Body of pancreas (tissue), 4 donors: ENCODE data around the gene SECTM1. TPM values are rescaled to one million over a fixed set of nuclear protein-coding genes. Genes with fewer than 3 reads are reported as not detected.

Source experiments
- ATAC-seq: fragments of 150-250 bp; one replicate; pipeline ENCODE4 v1.9.1; 2016
- DNase-seq, 4 donors: peaks; one replicate each; pipeline ENCODE4 v3.0.0-alpha.2; 2019
- H3K27ac ChIP-seq, 4 donors: fragments of 200-600 bp; sonication (generic); 1 replicate in 3 of 4; 2 replicates in 1 of 4; pipeline versions ENCODE4 v1.5.1 to v1.6.1; 2016 to 2019; ENCODE audit warnings: mild to moderate bottlenecking in 1 of 4, mixed read lengths in 1 of 4, moderate library complexity in 1 of 4
- H3K27me3 ChIP-seq, 2 donors: fragments of 200-600 bp; sonication (generic); one replicate each; pipeline ENCODE4 v1.6.0; 2016; ENCODE audit warnings: mild to moderate bottlenecking in 1 of 2
- H3K36me3 ChIP-seq, 2 donors: fragments of 200-600 bp; sonication (generic); replicated peaks in 1 of 2; 2 replicates each; pipeline ENCODE4 v1.5.1; 2016; ENCODE audit warnings: low read depth in 2 of 2; ENCODE audit not compliant: insufficient read depth in 1 of 2
- H3K4me1 ChIP-seq: fragments of 200-600 bp; sonication (generic); one replicate; pipeline ENCODE4 v1.6.0; 2016
- H3K4me3 ChIP-seq, 2 donors: fragments of 200-600 bp; sonication (generic); 1 replicate in 1 of 2; 2 replicates in 1 of 2; pipeline ENCODE4 v1.5.1; 2016 to 2019
- H3K9me3 ChIP-seq, 3 donors: fragments of 200-600 bp; sonication (generic); 1 replicate in 2 of 3; 2 replicates in 1 of 3; pipeline ENCODE4 v1.5.1; 2016
- POLR2A ChIP-seq, 3 donors: fragments of 450-650 bp; IDR thresholded peaks; one replicate each; pipeline ENCODE4 v1.6.1; 2016; ENCODE audit warnings: antibody characterized with exemption in 3 of 3, mild to moderate bottlenecking in 2 of 3
- WGBS, 2 donors: methylation state at CpG; one replicate each; pipeline ENCODE4 v1.1.5; 2017; 5-methylcytosine and 5-hydroxymethylcytosine counted together
- intact Hi-C: fragments of 100-400 bp; cut with DNase I; formaldehyde crosslinking; loops from one replicate; pipeline ENCODE4 v1.15.1; 2023
- total RNA-seq, 2 donors: library from RNA; depleted of rRNA; stranded (reverse); fragments of >200 nt; gene quantifications; one replicate each; pipeline ENCODE4 v1.1.0, GENCODE V29; 2016
- TF ChIP-seq, protein P1 (sequence below), 7 experiments: fragments of 450-650 bp in 4 of 7; fragments of 200-600 bp in 3 of 7; sonication (generic) in 3 of 7; IDR thresholded peaks; one replicate each; pipeline ENCODE4 v1.5.1; 2016 to 2019; ENCODE audit warnings: antibody characterized with exemption in 7 of 7

Gene SECTM1
- total RNA-seq, 2 donors from 2014 or later = 5.4 to 6.3 TPM

DNA sequence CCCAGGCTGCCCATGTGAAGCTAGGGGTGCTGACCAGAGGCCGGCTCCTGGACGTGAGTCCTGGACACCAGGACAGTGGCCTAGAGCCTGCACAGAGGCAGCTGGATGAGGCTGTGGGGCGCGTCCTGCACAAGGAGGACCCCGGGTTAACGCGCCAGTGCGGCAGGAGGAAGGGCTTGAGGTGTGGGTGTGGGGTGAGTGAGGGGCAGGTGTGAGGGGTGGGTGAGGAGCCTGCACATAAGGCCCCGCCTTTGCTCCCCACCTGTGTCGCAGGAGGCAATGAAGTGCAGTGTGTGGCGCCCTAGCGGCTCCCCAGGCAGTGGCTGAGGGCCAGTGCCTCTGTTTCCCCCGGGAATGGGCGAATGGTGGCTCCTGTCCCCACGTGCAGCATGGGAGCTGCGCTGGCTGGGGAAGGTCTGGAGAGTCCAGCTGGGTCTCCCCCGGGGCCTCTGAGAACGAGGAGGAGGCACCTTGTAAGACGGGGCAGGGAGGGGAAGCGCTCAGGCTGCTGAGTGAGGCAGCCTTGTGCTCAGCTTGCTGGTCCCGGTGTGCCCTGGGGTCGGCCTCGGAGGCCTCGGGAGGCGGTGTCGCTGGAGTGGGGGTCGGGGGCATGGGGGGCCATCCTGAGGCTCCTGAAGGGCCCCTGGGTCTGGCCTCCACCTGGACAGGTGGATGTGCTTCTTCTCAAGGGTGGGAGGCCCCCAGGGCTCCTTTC lies 19.4 kb downstream of the SECTM1 start:
- ATAC-seq (no peak), DNase-seq (no peak)
- Histone ChIP-seq H3K27me3 (no peaks in the 10 kb centered on the region), H3K4me1 (no peaks in the 10 kb centered on the region), H3K27ac (no peak overlapping the region), H3K9me3 (no peaks in the 10 kb centered on the region), H3K4me3 (no peak overlapping the region), H3K36me3 (no peaks in the 10 kb centered on the region)
- 62 to 83% methylated on average over 13 to 26 of the region's 27 CpGs for WGBS, 2 donors
- TF ChIP-seq, protein P1, sequence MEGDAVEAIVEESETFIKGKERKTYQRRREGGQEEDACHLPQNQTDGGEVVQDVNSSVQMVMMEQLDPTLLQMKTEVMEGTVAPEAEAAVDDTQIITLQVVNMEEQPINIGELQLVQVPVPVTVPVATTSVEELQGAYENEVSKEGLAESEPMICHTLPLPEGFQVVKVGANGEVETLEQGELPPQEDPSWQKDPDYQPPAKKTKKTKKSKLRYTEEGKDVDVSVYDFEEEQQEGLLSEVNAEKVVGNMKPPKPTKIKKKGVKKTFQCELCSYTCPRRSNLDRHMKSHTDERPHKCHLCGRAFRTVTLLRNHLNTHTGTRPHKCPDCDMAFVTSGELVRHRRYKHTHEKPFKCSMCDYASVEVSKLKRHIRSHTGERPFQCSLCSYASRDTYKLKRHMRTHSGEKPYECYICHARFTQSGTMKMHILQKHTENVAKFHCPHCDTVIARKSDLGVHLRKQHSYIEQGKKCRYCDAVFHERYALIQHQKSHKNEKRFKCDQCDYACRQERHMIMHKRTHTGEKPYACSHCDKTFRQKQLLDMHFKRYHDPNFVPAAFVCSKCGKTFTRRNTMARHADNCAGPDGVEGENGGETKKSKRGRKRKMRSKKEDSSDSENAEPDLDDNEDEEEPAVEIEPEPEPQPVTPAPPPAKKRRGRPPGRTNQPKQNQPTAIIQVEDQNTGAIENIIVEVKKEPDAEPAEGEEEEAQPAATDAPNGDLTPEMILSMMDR (IDR thresholded peaks at IDR 0.05) = no peak
- TF ChIP-seq POLR2A (IDR thresholded peaks at IDR 0.05) = no peak
- intact Hi-C loops = no loop called here

DNA sequence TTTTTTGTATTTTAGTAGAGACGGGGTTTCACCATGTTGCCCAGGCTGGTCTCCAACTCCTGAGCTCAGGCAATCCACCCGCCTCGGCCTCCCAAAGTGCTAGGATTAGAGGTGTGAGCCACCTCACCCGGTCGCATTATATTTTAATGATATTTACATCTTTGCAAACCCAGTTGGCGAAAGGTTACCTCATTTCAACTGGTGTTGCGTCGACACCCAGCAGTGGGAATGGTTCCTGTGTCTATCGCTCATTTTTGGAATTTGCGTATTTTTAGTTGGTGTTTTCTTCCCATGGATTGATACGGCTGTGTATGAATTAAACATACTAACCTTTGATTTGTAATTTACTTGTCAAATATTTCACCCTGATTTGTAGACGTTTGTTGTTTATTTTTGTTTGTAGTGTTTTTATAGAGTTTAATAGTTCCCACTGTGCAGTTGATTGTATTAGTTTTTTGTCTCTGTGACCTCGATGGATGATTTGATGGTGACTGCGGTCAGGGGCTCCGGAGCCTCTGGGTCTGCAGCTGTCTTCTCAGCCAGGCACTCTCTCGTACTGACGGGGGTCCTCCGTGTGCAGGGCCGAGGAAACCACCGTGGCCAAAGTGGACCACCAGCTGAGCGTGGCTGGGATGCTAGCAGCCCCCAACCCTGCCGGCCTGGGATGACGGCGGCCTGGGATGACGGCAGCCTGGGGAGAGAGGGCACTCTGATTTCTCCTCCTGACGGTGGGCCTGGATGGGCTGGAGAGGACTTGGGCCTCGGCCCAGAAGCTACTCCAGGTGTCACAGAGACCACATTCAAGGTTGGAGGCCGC lies 20.2 kb downstream of the SECTM1 start:
- intact Hi-C loops = no loop called here
- 83 to 84% methylated on average over 28 of the region's 28 CpGs for whole genome bisulfite sequencing, 2 donors
- H3K36me3 ChIP-seq = no peaks in the 10 kb centered on the region
- no peak overlapping the region for H3K4me3 ChIP-seq
- H3K9me3 ChIP-seq = no peaks in the 10 kb centered on the region
- no peaks in the 10 kb centered on the region for H3K4me1 ChIP-seq
- no peak for ATAC-seq
- H3K27ac ChIP-seq = no peak overlapping the region
- H3K27me3 ChIP-seq = no peaks in the 10 kb centered on the region
- DNase-seq = no peak
- TF ChIP-seq, protein P1 (IDR thresholded peaks at IDR 0.05) = no peak
- TF ChIP-seq POLR2A (IDR thresholded peaks at IDR 0.05) = no peak

DNA sequence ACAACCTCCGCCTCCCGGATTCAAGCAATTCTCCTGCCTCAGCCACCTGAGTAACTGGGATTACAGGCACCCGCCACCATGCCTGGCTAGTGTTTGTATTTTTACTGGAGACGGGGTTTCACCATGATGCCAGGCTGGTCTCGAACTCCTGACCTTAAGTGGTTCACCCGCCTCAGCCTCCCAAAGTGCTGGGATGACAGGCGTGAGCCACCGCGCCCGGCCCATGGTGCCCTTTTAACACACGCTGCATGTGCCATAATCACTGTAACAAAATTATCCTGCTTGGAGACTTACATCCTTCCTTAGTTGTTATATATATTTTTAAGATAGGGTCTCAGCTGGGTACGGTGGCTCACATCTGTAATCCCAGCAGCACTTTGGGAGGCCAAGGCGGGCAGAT lies 21.6 kb downstream of the SECTM1 start:
- Histone ChIP-seq H3K4me1 (no peaks in the 10 kb centered on the region), H3K4me3 (no peak overlapping the region), H3K27me3 (no peaks in the 10 kb centered on the region), H3K36me3 (no peaks in the 10 kb centered on the region), H3K27ac (no peak overlapping the region), H3K9me3 (no peaks in the 10 kb centered on the region)
- DNase-seq = no peak
- intact Hi-C loops = no loop called here
- TF ChIP-seq, protein P1 (IDR thresholded peaks at IDR 0.05) = no peak
- no peak for TF ChIP-seq POLR2A (IDR thresholded peaks at IDR 0.05)
- WGBS, 2 donors = 83 to 91% methylated on average over 13 of the region's 13 CpGs
- no peak for ATAC-seq

DNA sequence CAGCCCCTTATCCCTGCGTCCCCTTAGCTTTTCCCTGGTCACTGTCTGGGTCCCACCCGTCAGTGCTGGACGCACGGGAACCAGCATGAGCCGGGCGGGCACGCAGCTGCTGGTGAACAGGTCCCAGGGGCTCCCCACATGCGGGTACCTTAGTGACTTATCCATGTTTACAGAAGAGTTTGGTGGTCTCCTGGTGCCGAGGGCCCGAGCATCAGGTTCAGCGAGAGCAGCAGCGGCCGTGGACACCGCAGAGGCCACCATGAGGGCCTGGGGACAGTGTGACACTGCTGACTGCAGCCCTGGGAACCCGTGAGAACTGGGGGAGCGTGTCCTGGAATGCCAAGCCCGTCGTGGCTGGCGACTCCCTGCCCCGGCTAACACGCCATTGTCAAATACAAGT lies 22.7 kb downstream of the SECTM1 start:
- intact Hi-C loops = no loop called here
- no peak for TF ChIP-seq POLR2A (IDR thresholded peaks at IDR 0.05)
- no peak overlapping the region for H3K27ac ChIP-seq
- H3K36me3 ChIP-seq = no peaks in the 10 kb centered on the region
- WGBS, 2 donors = 68% methylated on average over 13 to 21 of the region's 21 CpGs
- no peaks in the 10 kb centered on the region for H3K27me3 ChIP-seq
- no peak overlapping the region for H3K4me3 ChIP-seq
- H3K9me3 ChIP-seq = no peaks in the 10 kb centered on the region
- ATAC-seq (no peak), DNase-seq (no peak)
- H3K4me1 ChIP-seq = no peaks in the 10 kb centered on the region

DNA sequence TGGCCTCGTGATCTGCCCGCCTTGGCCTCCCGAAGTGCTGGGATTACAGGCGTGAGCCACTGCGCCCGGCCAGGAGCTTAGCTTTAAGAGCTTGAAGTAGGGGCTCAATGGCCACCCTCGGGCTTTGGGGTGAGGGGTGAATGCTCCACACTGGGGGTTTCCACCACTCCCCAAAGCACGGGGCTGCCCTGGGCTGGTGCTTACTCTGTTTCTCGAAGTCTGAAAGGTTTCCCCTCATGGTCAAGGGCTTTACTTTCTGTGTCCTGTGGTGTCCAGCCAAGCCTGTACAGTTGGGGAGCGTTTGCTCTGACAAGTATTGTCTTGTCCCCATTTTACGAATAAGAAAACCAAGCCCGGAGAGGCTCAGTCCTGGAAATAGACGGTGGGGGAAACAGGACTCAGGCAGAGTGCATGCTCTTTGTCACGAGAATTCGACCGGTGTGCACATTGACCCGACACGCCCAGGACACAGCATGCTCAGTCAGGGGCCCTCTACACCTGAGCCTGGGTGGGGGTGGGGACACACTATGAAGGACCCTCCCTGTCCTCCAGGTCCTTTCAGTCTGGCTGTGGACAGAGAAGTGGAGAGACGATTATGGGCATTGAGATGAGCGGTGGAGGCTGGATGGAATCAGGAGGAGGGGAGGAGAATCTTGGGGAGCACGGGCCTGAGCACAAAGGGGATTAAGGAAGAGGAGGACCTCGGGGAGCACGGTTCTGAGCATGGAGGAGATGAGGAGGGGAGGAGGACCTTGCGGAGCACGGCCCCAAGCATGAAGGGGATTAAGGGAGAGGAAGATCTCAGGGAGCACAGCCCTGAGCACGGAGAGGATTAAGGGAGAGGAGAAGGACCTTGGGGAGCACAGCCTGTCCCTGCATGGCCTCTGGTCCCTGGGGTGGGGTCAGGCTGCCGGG lies 23.7 kb downstream of the SECTM1 start:
- no peak for ATAC-seq
- no peak for DNase-seq
- H3K27me3 ChIP-seq = no peaks in the 10 kb centered on the region

More for the DNA sequence above, 23.7 kb downstream of the SECTM1 start:
- Histone ChIP-seq H3K27ac (no peak overlapping the region), H3K9me3 (no peaks in the 10 kb centered on the region), H3K36me3 (no peaks in the 10 kb centered on the region), H3K4me3 (no peak overlapping the region), H3K4me1 (no peaks in the 10 kb centered on the region)
- intact Hi-C loops = no loop called here
- 60 to 62% methylated on average over 23 to 27 of the region's 27 CpGs for WGBS, 2 donors
- TF ChIP-seq, protein P1 (IDR thresholded peaks at IDR 0.05) = no peak
- no peak for TF ChIP-seq POLR2A (IDR thresholded peaks at IDR 0.05)
